Caco-2 (cell line): ENCODE measurements around the gene OR51F2. TPM values are rescaled to one million over a fixed set of nuclear protein-coding genes. Genes with fewer than 3 reads are reported as not detected.

Experiments used
- Bru-seq: library from RNA; stranded (reverse); fragments of 400-500 nt; gene quantifications from one replicate; lab custom pipeline; 2021; lab: Mats Ljungman, UMichigan
- BruChase-seq, 2 experiments: library from RNA; stranded (reverse); fragments of 400-500 nt; gene quantifications; one replicate each; lab custom pipeline; 2021; lab: Mats Ljungman, UMichigan
- BruUV-seq: library from RNA; stranded (reverse); fragments of 400-500 nt; replicated peaks from 2 replicates; lab custom pipeline; 2021; lab: Mats Ljungman, UMichigan
- CTCF ChIA-PET: fragments of 300-600 bp; sonication (Branson Sonifier 250); formaldehyde crosslinking; loops from one replicate; lab custom pipeline; 2022; ENCODE audit warnings: antibody characterized with exemption; lab: Charles Lee
- POLR2A ChIA-PET: fragments of 300-600 bp; sonication (Branson Sonifier 250); formaldehyde crosslinking; loops from one replicate; lab custom pipeline; 2022; ENCODE audit warnings: antibody characterized with exemption; lab: Charles Lee
- DNase-seq, 2 experiments: peaks; one replicate each; pipeline versions ENCODE4 v3.0.0 to v3.0.0-alpha.2; 2020 to 2022
- H3K27me3 ChIP-seq: replicated peaks from 2 replicates; pipeline ENCODE4 v1.6.0; 2011; ENCODE audit warnings: low read length; ENCODE audit not compliant: control insufficient read depth, insufficient read depth
- H3K36me3 ChIP-seq: 2 replicates; pipeline ENCODE4 v1.5.1; 2011; ENCODE audit warnings: low read length; ENCODE audit not compliant: control insufficient read depth, insufficient read depth
- H3K4me1 ChIP-seq: fragments of 250-450 bp; sonication (Bioruptor Pico); 2 replicates; pipeline ENCODE4 v1.5.1; 2020; ENCODE audit warnings: mild to moderate bottlenecking
- H3K4me3 ChIP-seq: 2 replicates; pipeline ENCODE4 v1.5.1; 2011; ENCODE audit warnings: low read depth, mild to moderate bottlenecking, control low read depth, low read length
- H3K9me3 ChIP-seq: fragments of 250-450 bp; sonication (Bioruptor Pico); 2 replicates; pipeline ENCODE4 v1.5.1; 2020; ENCODE audit warnings: mild to moderate bottlenecking, moderate library complexity
- H3K27ac Mint-ChIP-seq: one replicate; pipeline ENCODE4 v1.8.0; 2022; ENCODE audit warnings: mixed read lengths; ENCODE audit not compliant: unreplicated experiment
- H3K27me3 Mint-ChIP-seq: one replicate; pipeline ENCODE4 v1.8.0; 2022; ENCODE audit warnings: mixed read lengths; ENCODE audit not compliant: insufficient read depth, unreplicated experiment
- H3K36me3 Mint-ChIP-seq: one replicate; pipeline ENCODE4 v1.8.0; 2022; ENCODE audit warnings: mild to moderate bottlenecking, mixed read lengths; ENCODE audit not compliant: insufficient read depth, unreplicated experiment
- H3K4me1 Mint-ChIP-seq: one replicate; pipeline ENCODE4 v1.8.0; 2022; ENCODE audit warnings: low read depth, mixed read lengths; ENCODE audit not compliant: unreplicated experiment
- H3K4me3 Mint-ChIP-seq: one replicate; pipeline ENCODE4 v1.8.0; 2022; ENCODE audit warnings: mild to moderate bottlenecking, moderate library complexity, mixed read lengths; ENCODE audit not compliant: unreplicated experiment
- H3K9me3 Mint-ChIP-seq: one replicate; pipeline ENCODE4 v1.8.0; 2022; ENCODE audit warnings: mixed read lengths; ENCODE audit not compliant: unreplicated experiment
- intact Hi-C: fragments of 100-400 bp; cut with micrococcal nuclease; formaldehyde crosslinking; loops from one replicate; pipeline ENCODE4 v1.10.0; 2022; ENCODE audit not compliant: unreplicated experiment
- long read RNA-seq: library from polyadenylated mRNA; stranded (forward); transcript quantifications from one replicate; pipeline ENCODE4 v2.0.0, GENCODE V29; 2022
- total RNA-seq: library from RNA; stranded (reverse); gene quantifications from 2 replicates; pipeline ENCODE4 v1.2.3, GENCODE V29; 2022
- TF ChIP-seq, protein P1 (sequence below), 2 experiments: fragments of 200-600 bp in 1 of 2; IDR thresholded peaks; 1 replicate in 1 of 2; 2 replicates in 1 of 2; pipeline versions ENCODE4 v1.5.1 to v1.8.0; 2011 to 2022; ENCODE audit warnings: antibody characterized with exemption in 1 of 2, control low read depth in 1 of 2, inconsistent platforms in 1 of 2, low read depth in 1 of 2, low read length in 1 of 2, mild to moderate bottlenecking in 1 of 2, moderate library complexity in 1 of 2; ENCODE audit not compliant: insufficient read depth in 1 of 2, severe bottlenecking in 1 of 2, unreplicated experiment in 1 of 2

Gene OR51F2, protein sequence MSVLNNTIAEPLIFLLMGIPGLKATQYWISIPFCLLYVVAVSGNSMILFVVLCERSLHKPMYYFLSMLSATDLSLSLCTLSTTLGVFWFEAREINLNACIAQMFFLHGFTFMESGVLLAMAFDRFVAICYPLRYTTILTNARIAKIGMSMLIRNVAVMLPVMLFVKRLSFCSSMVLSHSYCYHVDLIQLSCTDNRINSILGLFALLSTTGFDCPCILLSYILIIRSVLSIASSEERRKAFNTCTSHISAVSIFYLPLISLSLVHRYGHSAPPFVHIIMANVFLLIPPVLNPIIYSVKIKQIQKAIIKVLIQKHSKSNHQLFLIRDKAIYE
- not detected in 2 replicates for total RNA-seq
- not detected for Bru-seq, nascent RNA
- not detected for BruChase-seq, experiment 1, labeled RNA remaining after a 2-hour chase
- not detected for BruChase-seq, experiment 2, labeled RNA remaining after a 6-hour chase
- long read RNA-seq, result 0 reads

DNA sequence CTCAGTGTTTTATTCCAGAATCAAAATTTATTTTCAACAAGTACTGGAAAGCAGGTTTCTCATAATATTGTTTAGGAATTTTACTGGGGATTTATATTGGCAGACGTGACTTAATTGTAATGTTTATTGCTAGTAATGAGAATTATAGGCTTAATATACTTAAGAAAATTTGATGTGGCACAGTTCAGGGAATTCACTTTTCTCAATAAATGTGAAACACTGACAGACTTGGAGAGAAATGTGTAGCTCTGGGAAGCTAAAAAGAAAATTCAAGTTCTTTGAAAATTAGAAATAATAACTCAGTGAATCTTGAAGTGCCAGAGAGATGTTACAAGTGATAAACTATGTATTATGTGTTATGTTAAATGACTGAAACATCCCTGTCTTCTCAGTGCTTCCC is at the start of gene OR51F2:
Gene OR51F2 (plus strand): TSS at position 301 of the 400 bp plus-strand sequence. CDS start 101 bp downstream, outside the sequence.
- ChIA-PET POLR2A (no interaction called here), CTCF (no interaction called here)
- no peak for DNase-seq
- Mint-ChIP-seq H3K27ac (no peak within 1 kb of the TSS), H3K36me3 (no peaks in the 10 kb centered on the region), H3K4me3 (no peak within 1 kb of the TSS), H3K4me1 (no peaks in the 10 kb centered on the region), H3K9me3 (no peaks in the 10 kb centered on the region), H3K27me3 (peaks cover 17% of the 10 kb centered on the region)
- Histone ChIP-seq H3K4me1 (no peaks in the 10 kb centered on the region), H3K27me3 (no peaks in the 10 kb centered on the region; the same call in 1 of the 2 replicates), H3K9me3 (no peaks in the 10 kb centered on the region), H3K36me3 (no peaks in the 10 kb centered on the region), H3K4me3 (no peak within 1 kb of the TSS)
- intact Hi-C loops, result no loop called here
- no TSS peak for BruUV-seq
- TF ChIP-seq, protein P1, sequence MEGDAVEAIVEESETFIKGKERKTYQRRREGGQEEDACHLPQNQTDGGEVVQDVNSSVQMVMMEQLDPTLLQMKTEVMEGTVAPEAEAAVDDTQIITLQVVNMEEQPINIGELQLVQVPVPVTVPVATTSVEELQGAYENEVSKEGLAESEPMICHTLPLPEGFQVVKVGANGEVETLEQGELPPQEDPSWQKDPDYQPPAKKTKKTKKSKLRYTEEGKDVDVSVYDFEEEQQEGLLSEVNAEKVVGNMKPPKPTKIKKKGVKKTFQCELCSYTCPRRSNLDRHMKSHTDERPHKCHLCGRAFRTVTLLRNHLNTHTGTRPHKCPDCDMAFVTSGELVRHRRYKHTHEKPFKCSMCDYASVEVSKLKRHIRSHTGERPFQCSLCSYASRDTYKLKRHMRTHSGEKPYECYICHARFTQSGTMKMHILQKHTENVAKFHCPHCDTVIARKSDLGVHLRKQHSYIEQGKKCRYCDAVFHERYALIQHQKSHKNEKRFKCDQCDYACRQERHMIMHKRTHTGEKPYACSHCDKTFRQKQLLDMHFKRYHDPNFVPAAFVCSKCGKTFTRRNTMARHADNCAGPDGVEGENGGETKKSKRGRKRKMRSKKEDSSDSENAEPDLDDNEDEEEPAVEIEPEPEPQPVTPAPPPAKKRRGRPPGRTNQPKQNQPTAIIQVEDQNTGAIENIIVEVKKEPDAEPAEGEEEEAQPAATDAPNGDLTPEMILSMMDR (IDR thresholded peaks at IDR 0.05; ENCODE audit: insufficient read depth in 1 of 2, low read depth in 1 of 2, low read length in 1 of 2, severe bottlenecking in 1 of 2, unreplicated experiment in 1 of 2), result no peak

- peaks cover 6% of the 10 kb centered on the region for H3K27me3 Mint-ChIP-seq
- TF ChIP-seq, protein P1 (IDR thresholded peaks at IDR 0.05; ENCODE audit: insufficient read depth in 1 of 2, low read depth in 1 of 2, low read length in 1 of 2, severe bottlenecking in 1 of 2, unreplicated experiment in 1 of 2), result no peak
- POLR2A ChIA-PET, result no interaction called here
- no peaks in the 10 kb centered on the region for H3K36me3 Mint-ChIP-seq
- no peaks in the 10 kb centered on the region for H3K36me3 ChIP-seq
- H3K4me3 Mint-ChIP-seq, result no peak overlapping the region
- H3K9me3 ChIP-seq, result no peaks in the 10 kb centered on the region
- CTCF ChIA-PET, result no interaction called here
- no TSS peak for BruUV-seq
- no peak overlapping the region for H3K27ac Mint-ChIP-seq
- H3K4me1 Mint-ChIP-seq, result no peaks in the 10 kb centered on the region
- H3K9me3 Mint-ChIP-seq, result peaks cover 27% of the 10 kb centered on the region
- H3K4me3 ChIP-seq, result no peak overlapping the region
- no peaks in the 10 kb centered on the region for H3K4me1 ChIP-seq
- H3K27me3 ChIP-seq, result no peaks in the 10 kb centered on the region; the same call in 1 of the 2 replicates
- DNase-seq, result no peak
- intact Hi-C loops, result no loop called here
Observed at GRCh38 chr11:4782454-4782853, 38.7 kb upstream of the OR51F2 start.

- H3K36me3 ChIP-seq, result no peaks in the 10 kb centered on the region
- H3K9me3 ChIP-seq, result no peaks in the 10 kb centered on the region
- Mint-ChIP-seq H3K36me3 (no peaks in the 10 kb centered on the region), H3K9me3 (no peaks in the 10 kb centered on the region), H3K27me3 (no peaks in the 10 kb centered on the region), H3K4me1 (no peaks in the 10 kb centered on the region), H3K4me3 (no peak overlapping the region), H3K27ac (no peak overlapping the region)
- no peaks in the 10 kb centered on the region for H3K4me1 ChIP-seq
- CTCF ChIA-PET, result no interaction called here
- no TSS peak for BruUV-seq
- DNase-seq, result no peak
- POLR2A ChIA-PET, result no interaction called here
- H3K4me3 ChIP-seq, result no peak overlapping the region
- no peaks in the 10 kb centered on the region for H3K27me3 ChIP-seq
- TF ChIP-seq, protein P1 (IDR thresholded peaks at IDR 0.05; ENCODE audit: insufficient read depth in 1 of 2, low read depth in 1 of 2, low read length in 1 of 2, severe bottlenecking in 1 of 2, unreplicated experiment in 1 of 2), result no peak
- intact Hi-C loops, result no loop called here
Observed at GRCh38 chr11:4797206-4797605, 23.9 kb upstream of the OR51F2 start.
